PC-9 (cell line): ENCODE data around the gene KLRG1. TPM values are rescaled to one million over a fixed set of nuclear protein-coding genes. Genes with fewer than 3 reads are reported as not detected.

Experiments
- BruUV-seq: library from RNA; stranded (reverse); fragments of 400-500 nt; replicated peaks from 2 replicates; lab custom pipeline; 2021; lab: Mats Ljungman, UMichigan
- CTCF ChIA-PET: fragments of 300-600 bp; sonication (Branson Sonifier 250); formaldehyde crosslinking; loops from one replicate; lab custom pipeline; 2022; ENCODE audit warnings: antibody characterized with exemption; lab: Charles Lee
- POLR2A ChIA-PET: fragments of 300-600 bp; sonication (Branson Sonifier 250); formaldehyde crosslinking; loops from one replicate; lab custom pipeline; 2022; ENCODE audit warnings: antibody characterized with exemption; ENCODE audit not compliant: unreplicated experiment; lab: Charles Lee
- DNase-seq, 2 experiments: peaks; one replicate each; pipeline versions ENCODE4 v3.0.0 to v3.0.0-alpha.2; 2015 to 2022; ENCODE audit warnings: mixed read lengths in 1 of 2
- H2AFZ ChIP-seq: fragments of 200-600 bp; sonication (generic); 2 replicates; pipeline ENCODE4 v1.8.1; 2017; ENCODE audit warnings: antibody characterized with exemption
- H3F3A ChIP-seq: fragments of 200-600 bp; sonication (generic); 2 replicates; pipeline ENCODE4 v1.8.1; 2017; ENCODE audit warnings: antibody characterized with exemption, mild to moderate bottlenecking, low read depth; ENCODE audit not compliant: insufficient read depth
- H3K27ac ChIP-seq: fragments of 200-600 bp; sonication (generic); 2 replicates; pipeline ENCODE4 v1.6.1; 2016; ENCODE audit warnings: mixed run types
- H3K27me3 ChIP-seq: fragments of 200-600 bp; sonication (generic); 2 replicates; pipeline ENCODE4 v1.6.1; 2016; ENCODE audit warnings: low read depth, mixed run types; ENCODE audit not compliant: insufficient read depth
- H3K36me3 ChIP-seq: fragments of 200-600 bp; sonication (generic); 2 replicates; pipeline ENCODE4 v1.6.1; 2016; ENCODE audit warnings: low read depth, mixed run types
- H3K4me1 ChIP-seq: fragments of 200-600 bp; sonication (generic); replicated peaks from 2 replicates; pipeline ENCODE4 v1.6.1; 2016; ENCODE audit warnings: mixed run types; ENCODE audit not compliant: insufficient read depth
- H3K4me2 ChIP-seq: fragments of 200-600 bp; sonication (generic); 2 replicates; pipeline ENCODE4 v1.6.1; 2017; ENCODE audit warnings: mixed run types
- H3K4me3 ChIP-seq: fragments of 200-600 bp; sonication (generic); 2 replicates; pipeline ENCODE4 v1.6.1; 2016; ENCODE audit warnings: mixed run types
- H3K79me2 ChIP-seq: fragments of 200-600 bp; sonication (generic); 2 replicates; pipeline ENCODE4 v1.6.1; 2017; ENCODE audit warnings: low read depth, mixed run types
- H3K9me2 ChIP-seq: fragments of 200-600 bp; sonication (generic); 2 replicates; pipeline ENCODE4 v1.8.1; 2017; ENCODE audit warnings: mild to moderate bottlenecking; ENCODE audit not compliant: insufficient read depth
- H3K9me3 ChIP-seq: fragments of 200-600 bp; sonication (generic); 2 replicates; pipeline ENCODE4 v1.8.1; 2016; ENCODE audit warnings: low read depth; ENCODE audit not compliant: insufficient read depth
- H4K20me1 ChIP-seq: fragments of 200-600 bp; sonication (generic); 2 replicates; pipeline ENCODE4 v1.8.1; 2017; ENCODE audit not compliant: insufficient read depth
- EZH2 ChIP-seq: fragments of 200-600 bp; sonication (generic); IDR thresholded peaks from 2 replicates; pipeline ENCODE4 v1.8.0; 2017; ENCODE audit warnings: antibody characterized with exemption, low read depth
- intact Hi-C: fragments of 100-400 bp; cut with micrococcal nuclease; formaldehyde crosslinking; loops from one replicate; pipeline ENCODE4 v1.10.0; 2022; ENCODE audit not compliant: unreplicated experiment
- total RNA-seq: library from RNA; stranded (reverse); gene quantifications from 2 replicates; pipeline ENCODE4 v1.2.3, GENCODE V29; 2021
- TF ChIP-seq, protein P1 (sequence below): fragments of 200-600 bp; sonication (generic); conservative IDR thresholded peaks from 2 replicates; pipeline ENCODE4 v1.6.1; 2017; ENCODE audit warnings: mixed run types, antibody characterized with exemption, mild to moderate bottlenecking, moderate library complexity

KLRG1 gene
- total RNA-seq, 1 experiment from 2014 or later = 0.90 TPM

DNA sequence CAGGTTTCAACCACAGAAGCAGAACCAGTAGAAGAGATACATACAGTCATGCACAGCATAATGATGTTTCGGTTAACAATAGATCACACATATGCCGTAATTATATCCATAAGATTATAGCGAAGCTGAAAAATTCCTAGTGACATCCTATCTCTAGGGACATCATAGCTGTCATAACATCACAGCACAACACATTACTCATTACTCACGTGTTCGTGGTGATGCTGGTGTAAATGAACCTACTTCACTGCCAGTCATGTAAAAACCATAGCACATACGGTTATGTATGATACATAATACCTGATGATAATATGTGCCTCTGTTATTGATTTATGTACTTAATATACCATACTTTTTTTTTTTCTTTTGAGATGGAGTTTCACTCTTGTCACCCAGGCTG is 44.7 kb downstream of the KLRG1 start:
- Histone ChIP-seq H4K20me1 (no peaks in the 10 kb centered on the region), H2AFZ (no peak overlapping the region), H3K4me1 (no peaks in the 10 kb centered on the region), H3K27me3 (no peaks in the 10 kb centered on the region), H3K27ac (no peak overlapping the region), H3K9me3 (no peaks in the 10 kb centered on the region), H3K4me2 (no peak overlapping the region), H3F3A (no peaks in the 10 kb centered on the region), H3K4me3 (no peak overlapping the region), H3K36me3 (no peaks in the 10 kb centered on the region), H3K9me2 (no peaks in the 10 kb centered on the region), H3K79me2 (no peaks in the 10 kb centered on the region)
- TF ChIP-seq, protein P1, sequence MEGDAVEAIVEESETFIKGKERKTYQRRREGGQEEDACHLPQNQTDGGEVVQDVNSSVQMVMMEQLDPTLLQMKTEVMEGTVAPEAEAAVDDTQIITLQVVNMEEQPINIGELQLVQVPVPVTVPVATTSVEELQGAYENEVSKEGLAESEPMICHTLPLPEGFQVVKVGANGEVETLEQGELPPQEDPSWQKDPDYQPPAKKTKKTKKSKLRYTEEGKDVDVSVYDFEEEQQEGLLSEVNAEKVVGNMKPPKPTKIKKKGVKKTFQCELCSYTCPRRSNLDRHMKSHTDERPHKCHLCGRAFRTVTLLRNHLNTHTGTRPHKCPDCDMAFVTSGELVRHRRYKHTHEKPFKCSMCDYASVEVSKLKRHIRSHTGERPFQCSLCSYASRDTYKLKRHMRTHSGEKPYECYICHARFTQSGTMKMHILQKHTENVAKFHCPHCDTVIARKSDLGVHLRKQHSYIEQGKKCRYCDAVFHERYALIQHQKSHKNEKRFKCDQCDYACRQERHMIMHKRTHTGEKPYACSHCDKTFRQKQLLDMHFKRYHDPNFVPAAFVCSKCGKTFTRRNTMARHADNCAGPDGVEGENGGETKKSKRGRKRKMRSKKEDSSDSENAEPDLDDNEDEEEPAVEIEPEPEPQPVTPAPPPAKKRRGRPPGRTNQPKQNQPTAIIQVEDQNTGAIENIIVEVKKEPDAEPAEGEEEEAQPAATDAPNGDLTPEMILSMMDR = no peak
- TF ChIP-seq EZH2 = no peak
- BruUV-seq = no TSS peak
- DNase-seq = no peak
- CTCF ChIA-PET = no interaction called here
- POLR2A ChIA-PET = interaction anchor here (0.7 kb wide), 1 partner anchor 42 kb away, joined by 6 read pairs; no protein-coding TSS in a partner anchor
- intact Hi-C loops = no loop called here

DNA sequence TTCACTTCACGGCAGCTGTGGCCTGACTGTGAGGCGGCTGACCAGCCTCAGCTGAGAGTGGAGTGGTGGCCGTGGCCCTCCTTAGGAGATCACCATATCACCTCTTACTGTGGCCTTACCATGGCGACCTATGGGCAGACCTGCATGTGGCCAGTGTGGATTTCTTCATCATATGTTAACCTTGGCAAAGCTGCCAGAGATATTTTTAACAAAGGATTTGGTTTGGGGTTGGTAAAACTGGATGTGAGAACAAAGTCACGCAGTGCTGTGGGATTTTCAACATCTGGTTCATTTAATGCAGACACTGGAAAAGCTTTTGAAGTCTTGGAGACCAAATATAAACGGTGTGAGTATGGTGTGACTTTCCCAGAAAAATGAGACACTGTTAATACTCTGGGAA is 46.9 kb downstream of the KLRG1 start:
- DNase-seq = no peak
- CTCF ChIA-PET = interaction anchor here (0.6 kb wide), 1 partner anchor 157 kb away, joined by 4 read pairs; no protein-coding TSS in a partner anchor
- intact Hi-C loops = no loop called here

DNA sequence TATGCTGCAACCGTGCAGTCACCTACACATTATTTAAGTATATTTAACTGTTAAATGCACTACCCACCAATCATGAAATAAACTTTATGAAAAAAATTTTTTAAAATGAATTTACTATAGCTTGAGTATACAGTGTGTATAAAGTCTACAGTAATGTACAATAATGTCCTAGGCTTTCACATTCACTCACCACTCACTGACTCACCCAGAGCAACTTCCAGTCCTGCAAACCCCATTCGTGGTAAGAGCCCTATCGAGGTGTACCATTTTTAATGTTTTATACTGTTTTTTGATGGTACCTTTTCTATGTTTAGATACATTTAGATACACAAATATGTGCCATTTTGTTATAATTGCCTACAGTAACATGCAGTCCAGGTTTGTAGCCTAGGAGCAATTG is 48.1 kb downstream of the KLRG1 start:
- TF ChIP-seq, protein P1 = no peak
- TF ChIP-seq EZH2 = no peak
- no peak overlapping the region for H3K4me3 ChIP-seq
- H3K4me1 ChIP-seq = no peaks in the 10 kb centered on the region
- ChIA-PET POLR2A (no interaction called here), CTCF (no interaction called here)
- no peak overlapping the region for H2AFZ ChIP-seq
- H3K36me3 ChIP-seq = no peaks in the 10 kb centered on the region
- intact Hi-C loops = no loop called here
- no peaks in the 10 kb centered on the region for H4K20me1 ChIP-seq
- H3K27ac ChIP-seq = no peak overlapping the region
- no peaks in the 10 kb centered on the region for H3F3A ChIP-seq
- H3K79me2 ChIP-seq = no peaks in the 10 kb centered on the region
- no TSS peak for BruUV-seq
- H3K4me2 ChIP-seq = no peak overlapping the region
- DNase-seq = no peak
- H3K9me2 ChIP-seq = no peaks in the 10 kb centered on the region
- no peaks in the 10 kb centered on the region for H3K27me3 ChIP-seq
- H3K9me3 ChIP-seq = no peaks in the 10 kb centered on the region

More for the DNA sequence above, 46.9 kb downstream of the KLRG1 start:
- no peak overlapping the region for H3K4me2 ChIP-seq
- no peaks in the 10 kb centered on the region for H4K20me1 ChIP-seq
- no peak overlapping the region for H2AFZ ChIP-seq
- no peaks in the 10 kb centered on the region for H3F3A ChIP-seq
- no peaks in the 10 kb centered on the region for H3K36me3 ChIP-seq
- no TSS peak for BruUV-seq
- no peak for TF ChIP-seq EZH2
- TF ChIP-seq, protein P1 = no peak
- no peaks in the 10 kb centered on the region for H3K4me1 ChIP-seq
- H3K27me3 ChIP-seq = no peaks in the 10 kb centered on the region
- POLR2A ChIA-PET = no interaction called here
- no peaks in the 10 kb centered on the region for H3K9me3 ChIP-seq
- H3K27ac ChIP-seq = no peak overlapping the region
- no peaks in the 10 kb centered on the region for H3K79me2 ChIP-seq
- H3K9me2 ChIP-seq = no peaks in the 10 kb centered on the region
- no peak overlapping the region for H3K4me3 ChIP-seq
